WTC11 (cell line): Measurements from ENCODE around the gene ELMO1. TPM values are rescaled to one million over a fixed set of nuclear protein-coding genes. Genes with fewer than 3 reads are reported as not detected.

ENCODE experiments used
- ATAC-seq: fragments of 200-7000 bp; cut with Tn5 transposase; 2 replicates; pipeline ENCODE4 v1.10.0; 2021; ENCODE audit warnings: mild to moderate bottlenecking, moderate library complexity
- CTCF ChIA-PET: fragments of 300-600 bp; sonication (Branson Sonifier 250); formaldehyde crosslinking; loops from one replicate; lab custom pipeline; 2021; ENCODE audit warnings: antibody characterized with exemption; lab: Charles Lee
- POLR2A ChIA-PET: fragments of 350-600 bp; sonication (Branson Sonifier 250); formaldehyde crosslinking; loops from one replicate; lab custom pipeline; 2021; ENCODE audit warnings: antibody characterized with exemption; lab: Charles Lee
- DNase-seq: peaks from one replicate; pipeline ENCODE4 v3.0.0; 2021; ENCODE audit warnings: low spot score
- H3K27ac Mint-ChIP-seq: 2 replicates; pipeline ENCODE4 v1.8.0; 2021; ENCODE audit warnings: mixed read lengths
- H3K27me3 Mint-ChIP-seq: 2 replicates; pipeline ENCODE4 v1.8.0; 2021; ENCODE audit warnings: low read depth, mild to moderate bottlenecking, moderate library complexity, mixed read lengths
- H3K36me3 Mint-ChIP-seq: 2 replicates; pipeline ENCODE4 v1.8.0; 2021; ENCODE audit warnings: mixed read lengths
- H3K4me1 Mint-ChIP-seq: 2 replicates; pipeline ENCODE4 v1.8.0; 2022; ENCODE audit warnings: mixed read lengths
- H3K4me3 Mint-ChIP-seq: 2 replicates; pipeline ENCODE4 v1.8.0; 2021; ENCODE audit warnings: mild to moderate bottlenecking, moderate library complexity, mixed read lengths
- H3K9me3 Mint-ChIP-seq: 2 replicates; pipeline ENCODE4 v1.8.0; 2021; ENCODE audit warnings: mixed read lengths
- ATF3 ChIP-seq: sonication (generic); formaldehyde crosslinking; conservative IDR thresholded peaks from 2 replicates; pipeline ENCODE4 v1.8.1; 2022; ENCODE audit warnings: mild to moderate bottlenecking, missing genetic modification reagents
- CBFB ChIP-seq: sonication (generic); formaldehyde crosslinking; IDR thresholded peaks from 2 replicates; pipeline ENCODE4 v1.8.1; 2022; ENCODE audit warnings: mild to moderate bottlenecking, low read depth, missing genetic modification reagents
- E2F1 ChIP-seq: sonication (generic); formaldehyde crosslinking; IDR thresholded peaks from 2 replicates; pipeline ENCODE4 v1.8.0; 2022; ENCODE audit warnings: mild to moderate bottlenecking, missing genetic modification reagents
- ETV6 ChIP-seq: sonication (generic); formaldehyde crosslinking; IDR thresholded peaks from 2 replicates; pipeline ENCODE4 v1.8.1; 2022; ENCODE audit warnings: mild to moderate bottlenecking, missing genetic modification reagents
- FOXP1 ChIP-seq: sonication (generic); formaldehyde crosslinking; IDR thresholded peaks from 2 replicates; pipeline ENCODE4 v1.8.0; 2022; ENCODE audit warnings: missing genetic modification reagents, mild to moderate bottlenecking, moderate library complexity, borderline replicate concordance
- GABPB1 ChIP-seq: sonication (generic); formaldehyde crosslinking; IDR thresholded peaks from 2 replicates; pipeline ENCODE4 v1.8.1; 2023; ENCODE audit warnings: mild to moderate bottlenecking, missing genetic modification reagents
- NFATC4 ChIP-seq: fragments of 250-450 bp; sonication (Bioruptor Pico); IDR thresholded peaks from 2 replicates; pipeline ENCODE4 v1.9.0; 2021; ENCODE audit warnings: mild to moderate bottlenecking
- NR3C1 ChIP-seq: sonication (generic); formaldehyde crosslinking; conservative IDR thresholded peaks from 2 replicates; pipeline ENCODE4 v1.8.1; 2023; ENCODE audit warnings: low read depth, mild to moderate bottlenecking, missing genetic modification reagents
- PRRX2 ChIP-seq: fragments of 250-450 bp; sonication (Bioruptor Pico); IDR thresholded peaks from 2 replicates; pipeline ENCODE4 v1.8.0; 2021; ENCODE audit warnings: mild to moderate bottlenecking
- SMAD3 ChIP-seq: sonication (generic); formaldehyde crosslinking; IDR thresholded peaks from 2 replicates; pipeline ENCODE4 v1.8.0; 2022; ENCODE audit warnings: missing genetic modification reagents, mild to moderate bottlenecking, borderline replicate concordance
- STAT6 ChIP-seq: sonication (generic); formaldehyde crosslinking; conservative IDR thresholded peaks from 2 replicates; pipeline ENCODE4 v1.8.1; 2023; ENCODE audit warnings: mild to moderate bottlenecking, low read depth, missing genetic modification reagents, moderate library complexity
- TEAD4 ChIP-seq: sonication (generic); formaldehyde crosslinking; IDR thresholded peaks from 2 replicates; pipeline ENCODE4 v1.8.0; 2022; ENCODE audit warnings: mild to moderate bottlenecking, missing genetic modification reagents
- TP53 ChIP-seq: sonication (generic); formaldehyde crosslinking; IDR thresholded peaks from 2 replicates; pipeline ENCODE4 v1.8.1; 2023; ENCODE audit warnings: mild to moderate bottlenecking, missing genetic modification reagents
- ZNF416 ChIP-seq: fragments of 250-450 bp; sonication (Bioruptor Pico); IDR thresholded peaks from 2 replicates; pipeline ENCODE4 v1.9.0; 2021; ENCODE audit warnings: mild to moderate bottlenecking, inconsistent platforms
- ZNF512 ChIP-seq: sonication (generic); formaldehyde crosslinking; IDR thresholded peaks from 2 replicates; pipeline ENCODE4 v1.8.1; 2022; ENCODE audit warnings: missing genetic modification reagents, borderline replicate concordance
- microRNA-seq: library from miRNA; unstranded; fragments of <30 nt; microRNA quantifications from one replicate; pipeline ENCODE4 v1.2.0, GENCODE V29; 2022; ENCODE audit warnings: borderline number of aligned reads
- total RNA-seq: library from RNA; stranded (reverse); gene quantifications from 3 replicates; pipeline ENCODE4 v1.2.3, GENCODE V29; 2021

The ELMO1 gene
- total RNA-seq, 1 experiment from 2014 or later = 19.4 TPM

GRCh38 chr7:36806891-36807290, 641.8 kb downstream of the ELMO1 start:
- no peak for ATAC-seq
- no peak for TF ChIP-seq TEAD4 (CRISPR knock-in tag)
- no peak for TF ChIP-seq E2F1 (CRISPR knock-in tag)
- TF ChIP-seq STAT6 (CRISPR knock-in tag) = no peak
- no peak for TF ChIP-seq ZNF512 (CRISPR knock-in tag)
- TF ChIP-seq PRRX2 (CRISPR knock-in tag) = no peak
- no peak for TF ChIP-seq GABPB1 (CRISPR knock-in tag)
- no peak for TF ChIP-seq ETV6
- TF ChIP-seq TP53 = no peak
- no peak for TF ChIP-seq SMAD3 (CRISPR knock-in tag)
- no peak for TF ChIP-seq ATF3 (CRISPR knock-in tag)
- TF ChIP-seq NFATC4 (CRISPR knock-in tag) = no peak
- no peak for TF ChIP-seq NR3C1 (CRISPR knock-in tag)
- TF ChIP-seq ZNF416 (CRISPR knock-in tag) = no peak
- no peak for TF ChIP-seq CBFB (CRISPR knock-in tag)
- no peak for TF ChIP-seq FOXP1 (CRISPR knock-in tag)
- ChIA-PET POLR2A (no interaction called here), CTCF (no interaction called here)
- Mint-ChIP-seq H3K27ac (no peak overlapping the region), H3K9me3 (no peaks in the 10 kb centered on the region), H3K4me1 (peaks cover 4% of the 10 kb centered on the region), H3K36me3 (no peaks in the 10 kb centered on the region), H3K4me3 (no peak overlapping the region), H3K27me3 (no peaks in the 10 kb centered on the region; the same call in 1 of the 2 replicates)
- DNase-seq = no peak

Small RNA genes lying within 50 kb of the gene (microRNA-seq; reads per million reads assigned to microRNA genes)
- gene MIR1200 = not detected

Other genes with a start within 250 kb of the ELMO1 start
- 0.96 to 1.8 TPM (median 1.3 TPM) in 3 replicates for gene GPR141, start 234.9 kb upstream of the ELMO1 start, total RNA-seq